GM12875 (cell line): Measurements from ENCODE around the gene PCGF3.

ENCODE experiments used
- H3K4me3 ChIP-seq: one replicate; pipeline ENCODE4 v1.5.1; 2011; ENCODE audit warnings: low read depth, low read length, control low read depth
- TF ChIP-seq, protein P1 (sequence below): IDR thresholded peaks from 2 replicates; pipeline ENCODE4 v1.5.1; 2011; ENCODE audit warnings: low read depth, mild to moderate bottlenecking, control low read depth, inconsistent platforms, low read length, moderate library complexity, borderline replicate concordance; ENCODE audit not compliant: insufficient read depth

The PCGF3 gene

DNA sequence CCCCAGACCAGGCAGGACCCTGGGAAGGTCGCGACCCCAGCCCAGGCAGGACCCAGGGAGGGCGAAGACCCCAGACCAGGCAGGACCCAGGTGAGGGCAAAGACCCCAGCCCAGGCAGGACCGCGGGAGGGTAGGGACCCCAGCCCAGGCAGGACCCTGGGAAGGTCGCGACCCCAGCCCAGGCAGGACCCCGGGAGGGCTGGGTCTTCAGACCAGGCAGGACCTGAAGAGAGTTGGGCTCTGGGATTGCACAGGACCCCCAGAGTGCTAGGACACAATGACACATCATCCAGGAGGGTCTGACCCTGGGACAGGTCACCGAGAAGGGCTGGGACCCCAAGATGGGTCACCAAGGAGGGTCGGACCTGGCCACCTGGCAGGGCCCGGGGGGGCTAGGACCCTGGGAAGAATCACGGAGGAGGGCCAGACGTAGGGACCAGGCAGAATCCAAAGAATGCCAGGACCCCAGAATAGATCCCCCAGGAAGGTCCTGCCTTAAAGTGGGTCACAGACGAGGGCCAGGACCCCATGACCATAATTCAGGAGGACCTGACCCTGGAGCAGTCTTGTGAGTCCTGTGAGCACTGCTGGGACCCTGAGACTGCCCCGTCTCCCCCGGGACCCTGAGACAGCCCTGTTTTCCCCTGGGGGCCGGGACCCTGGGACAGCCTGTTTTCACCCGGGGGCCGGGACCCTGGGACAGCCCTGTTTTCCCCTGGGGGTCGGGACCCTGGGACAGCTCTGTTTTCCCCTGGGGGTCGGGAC is 1.4 kb downstream of the PCGF3 start:
- TF ChIP-seq, protein P1, sequence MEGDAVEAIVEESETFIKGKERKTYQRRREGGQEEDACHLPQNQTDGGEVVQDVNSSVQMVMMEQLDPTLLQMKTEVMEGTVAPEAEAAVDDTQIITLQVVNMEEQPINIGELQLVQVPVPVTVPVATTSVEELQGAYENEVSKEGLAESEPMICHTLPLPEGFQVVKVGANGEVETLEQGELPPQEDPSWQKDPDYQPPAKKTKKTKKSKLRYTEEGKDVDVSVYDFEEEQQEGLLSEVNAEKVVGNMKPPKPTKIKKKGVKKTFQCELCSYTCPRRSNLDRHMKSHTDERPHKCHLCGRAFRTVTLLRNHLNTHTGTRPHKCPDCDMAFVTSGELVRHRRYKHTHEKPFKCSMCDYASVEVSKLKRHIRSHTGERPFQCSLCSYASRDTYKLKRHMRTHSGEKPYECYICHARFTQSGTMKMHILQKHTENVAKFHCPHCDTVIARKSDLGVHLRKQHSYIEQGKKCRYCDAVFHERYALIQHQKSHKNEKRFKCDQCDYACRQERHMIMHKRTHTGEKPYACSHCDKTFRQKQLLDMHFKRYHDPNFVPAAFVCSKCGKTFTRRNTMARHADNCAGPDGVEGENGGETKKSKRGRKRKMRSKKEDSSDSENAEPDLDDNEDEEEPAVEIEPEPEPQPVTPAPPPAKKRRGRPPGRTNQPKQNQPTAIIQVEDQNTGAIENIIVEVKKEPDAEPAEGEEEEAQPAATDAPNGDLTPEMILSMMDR: no peak
- H3K4me3 ChIP-seq: peak overlapping the region; percentile 88

DNA sequence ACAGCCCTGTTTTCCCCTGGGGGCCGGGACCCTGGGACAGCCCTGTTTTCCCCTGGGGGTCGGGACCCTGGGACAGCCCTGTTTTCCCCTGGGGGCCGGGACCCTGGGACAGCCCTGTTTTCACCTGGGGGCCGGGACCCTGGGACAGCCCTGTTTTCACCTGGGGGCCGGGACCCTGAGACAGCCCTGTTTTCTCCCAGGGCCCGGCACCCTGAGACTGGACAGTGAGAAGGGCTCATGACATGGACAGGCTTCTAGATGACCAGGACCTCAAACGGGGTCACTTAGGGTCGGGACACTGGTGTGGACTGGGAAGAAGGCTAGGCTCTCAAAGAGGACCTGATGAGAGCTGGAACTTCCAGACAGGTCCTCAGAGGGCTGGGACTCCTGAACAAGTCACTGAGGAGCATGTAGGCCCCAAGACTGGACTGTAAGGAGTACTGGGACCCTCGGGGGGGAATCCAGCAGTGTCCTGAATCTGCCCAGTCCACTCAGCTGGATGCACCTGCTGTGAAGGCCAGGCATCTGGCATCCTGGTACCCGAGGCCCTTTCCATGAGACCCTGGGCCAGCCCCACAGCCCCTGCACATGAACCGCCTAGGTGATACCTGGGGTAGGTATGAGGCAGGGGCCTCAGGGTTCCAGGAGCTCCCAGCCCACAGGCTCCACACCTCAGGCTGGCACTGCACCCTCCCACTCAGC is 2.4 kb downstream of the PCGF3 start:
- H3K4me3 ChIP-seq: no peak overlapping the region
- TF ChIP-seq, protein P1: no peak

DNA sequence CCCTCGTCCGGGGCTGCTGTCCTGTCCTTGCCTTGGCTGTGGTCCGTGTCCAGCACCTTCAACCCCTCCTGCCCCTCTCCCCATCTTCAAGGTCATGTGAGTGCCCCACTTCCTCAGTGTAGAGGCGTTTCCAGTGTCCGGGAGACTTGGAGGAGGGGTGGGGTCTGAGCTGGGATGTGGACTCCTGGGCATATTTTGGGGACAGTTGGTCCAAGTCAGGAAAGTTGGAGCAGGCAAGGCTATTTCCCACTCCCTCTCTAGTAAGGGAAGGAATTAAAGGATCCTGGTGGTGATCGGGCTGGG is 3.0 kb downstream of the PCGF3 start:
- TF ChIP-seq, protein P1: no peak
- H3K4me3 ChIP-seq: no peak overlapping the region

DNA sequence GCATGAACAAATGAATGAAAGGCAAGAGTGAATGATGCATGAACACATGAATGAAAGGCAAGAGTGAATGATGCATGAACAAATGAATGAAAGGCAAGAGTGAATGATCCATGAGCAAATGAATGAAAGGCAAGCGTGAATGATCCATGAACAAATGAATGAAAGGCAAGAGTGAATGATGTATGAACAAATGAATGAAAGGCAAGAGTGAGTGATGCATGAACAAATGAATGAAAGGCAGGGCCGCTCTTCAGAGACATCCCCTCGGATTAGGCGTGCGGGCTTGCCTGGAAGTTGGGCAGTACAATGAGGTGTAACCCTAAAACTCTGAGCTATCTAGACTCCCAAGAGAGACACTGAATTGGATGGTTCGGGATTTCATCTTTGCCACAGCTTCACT is 3.7 kb downstream of the PCGF3 start:
- no peak overlapping the region for H3K4me3 ChIP-seq
- TF ChIP-seq, protein P1: no peak

DNA sequence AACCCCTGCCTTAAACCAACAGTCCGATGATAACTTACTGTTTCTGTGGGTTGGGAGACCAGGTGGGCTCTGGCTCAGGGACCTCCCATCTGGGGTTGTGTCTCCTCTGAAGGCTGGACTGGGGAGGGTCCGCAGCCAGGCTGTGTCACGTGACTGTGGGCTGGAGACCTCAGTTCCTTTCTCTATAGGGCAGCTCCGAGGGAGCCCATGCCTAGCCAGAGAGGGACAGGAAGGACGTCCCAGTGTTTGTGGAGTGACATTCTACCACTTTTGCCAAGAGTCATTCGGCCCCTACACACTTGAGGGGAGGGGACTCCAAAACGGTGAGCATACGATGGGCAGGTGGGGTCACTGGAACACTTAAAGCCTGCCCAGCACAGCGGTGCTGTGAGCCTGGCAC is 4.5 kb downstream of the PCGF3 start:
- no peak overlapping the region for H3K4me3 ChIP-seq
- TF ChIP-seq, protein P1: no peak

DNA sequence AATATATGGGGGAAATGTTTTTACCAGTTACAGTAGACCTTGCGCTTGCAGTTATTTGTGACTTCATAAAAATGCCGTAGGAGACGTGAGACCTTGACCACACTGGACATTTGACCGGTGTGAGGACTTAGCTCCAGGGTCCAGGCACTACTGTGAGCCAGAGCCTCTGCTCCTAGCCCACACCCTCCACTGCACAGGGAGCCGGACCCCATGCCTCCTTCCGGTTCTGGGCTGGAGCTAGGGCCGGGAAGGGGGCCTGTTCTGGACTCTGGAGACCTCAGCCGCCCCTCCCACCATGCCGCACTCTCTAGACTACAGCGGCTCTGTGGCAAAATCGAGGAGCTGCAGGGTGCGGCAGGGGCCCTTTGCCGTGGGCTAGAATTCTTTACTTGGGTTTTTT is 5.3 kb downstream of the PCGF3 start:
- TF ChIP-seq, protein P1: no peak

DNA sequence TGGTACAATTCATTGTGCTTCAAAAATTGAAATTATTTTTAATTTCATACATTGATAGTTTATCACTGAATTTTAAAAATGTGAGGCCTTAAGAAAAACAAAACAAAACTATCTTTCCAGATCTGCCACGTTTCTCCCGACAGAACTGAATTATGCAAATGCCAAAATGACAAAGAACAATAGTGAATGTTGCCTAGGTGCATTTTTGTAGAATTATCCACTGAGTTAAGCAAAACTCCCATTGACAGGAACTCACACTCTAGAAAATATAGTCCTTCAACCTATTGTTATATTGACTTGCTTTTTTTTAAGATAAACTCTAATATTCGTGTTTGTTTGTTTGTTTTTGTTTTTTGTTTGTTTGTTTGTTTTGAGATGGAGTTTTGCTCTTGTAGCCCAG is 6.5 kb downstream of the PCGF3 start:
- TF ChIP-seq, protein P1: no peak
- H3K4me3 ChIP-seq: no peak overlapping the region

More for the DNA sequence above, 5.3 kb downstream of the PCGF3 start:
- no peak overlapping the region for H3K4me3 ChIP-seq
